NT2/D1 (cell line): ENCODE data around the gene TXK.

Experiments used
- YY1 ChIP-seq: IDR thresholded peaks from 2 replicates; pipeline ENCODE4 v1.6.1; 2011; ENCODE audit not compliant: insufficient read length, insufficient read depth
- ZNF274 ChIP-seq: IDR thresholded peaks from 2 replicates; pipeline ENCODE4 v1.6.1; 2011; ENCODE audit warnings: mild to moderate bottlenecking, low read depth, low read length

DNA sequence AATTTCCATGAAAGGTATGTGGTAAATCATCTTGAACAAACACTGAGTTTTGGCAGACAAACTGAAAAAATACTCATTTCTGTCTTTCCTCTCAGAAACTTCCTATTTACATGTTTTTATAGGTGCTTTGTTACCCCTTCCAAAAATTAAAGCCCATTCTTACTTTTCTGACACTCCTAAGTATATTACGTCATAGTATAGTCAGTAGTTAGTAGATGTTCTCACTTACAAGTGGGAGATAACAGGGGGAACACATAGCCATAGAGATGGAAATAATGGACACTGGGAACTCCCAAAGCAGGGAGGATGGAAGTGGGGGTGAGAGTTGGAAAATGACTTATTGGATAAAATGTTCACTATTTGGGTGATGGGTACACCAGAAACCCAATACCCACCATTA lies 28.8 kb downstream of the TXK start:
- TF ChIP-seq YY1 (no peak), ZNF274 (no peak)
